22Rv1 (cell line): ENCODE measurements around the gene FXYD6.

Experiments used
- CTCF ChIP-seq: fragments of 450-650 bp; IDR thresholded peaks from 2 replicates; pipeline ENCODE4 v1.5.1; 2017; ENCODE audit warnings: mild to moderate bottlenecking
- ZFX ChIP-seq: fragments of 450-650 bp; IDR thresholded peaks from 2 replicates; pipeline ENCODE4 v1.6.1; 2017; ENCODE audit warnings: antibody characterized with exemption, borderline replicate concordance

GRCh38 chr11:117884994-117885393, 8.5 kb upstream of the FXYD6 start:
- TF ChIP-seq CTCF (no peak), ZFX (no peak)
